ENCODE measurements around the gene SLC5A3.

DNA sequence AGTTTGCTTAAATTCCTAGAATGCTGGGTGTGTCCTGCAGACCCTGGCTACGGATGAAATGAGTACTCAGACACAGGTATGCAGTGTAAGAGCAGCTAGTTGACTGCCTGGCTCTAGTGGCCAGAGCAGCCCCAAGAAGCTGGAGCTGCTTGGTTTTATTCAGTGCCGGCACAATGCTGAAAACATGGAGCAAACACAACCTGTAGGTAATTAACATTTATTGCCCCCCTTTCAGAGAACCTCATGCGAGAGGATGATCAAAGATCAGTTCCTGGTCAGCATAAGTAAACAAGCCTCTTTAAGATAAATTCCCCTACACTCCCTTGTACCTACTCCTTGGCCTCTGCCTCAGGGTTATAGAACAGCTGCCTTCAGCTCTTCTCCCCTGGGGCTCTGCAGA is 43.2 kb downstream of the SLC5A3 start:
- no peak for TF ChIP-seq EP300 (IDR thresholded peaks at IDR 0.05; ENCODE audit: borderline replicate concordance)
- TF ChIP-seq CEBPB (IDR thresholded peaks at IDR 0.05), result no peak
- TF ChIP-seq EGR1 (IDR thresholded peaks at IDR 0.05), result no peak
